HepG2 (cell line): ENCODE results near the gene RNASE4. TPM values are rescaled to one million over a fixed set of nuclear protein-coding genes. Genes with fewer than 3 reads are reported as not detected.

Experiments
- AHR ChIP-seq: IDR thresholded peaks from 2 replicates; pipeline ENCODE4 v1.6.1; 2018; ENCODE audit warnings: missing genetic modification reagents, missing compliant biosample characterization
- ARNT2 ChIP-seq: sonication (generic); formaldehyde crosslinking; IDR thresholded peaks from 2 replicates; pipeline ENCODE4 v1.8.0; 2022; ENCODE audit warnings: mild to moderate bottlenecking, low read depth, missing genetic modification reagents, moderate library complexity
- BATF2 ChIP-seq: sonication (generic); formaldehyde crosslinking; IDR thresholded peaks from 2 replicates; pipeline ENCODE4 v1.8.0; 2022; ENCODE audit warnings: mild to moderate bottlenecking, missing genetic modification reagents, moderate library complexity
- BRD4 ChIP-seq: sonication (generic); formaldehyde crosslinking; IDR thresholded peaks from 2 replicates; pipeline ENCODE4 v1.4.0; 2020; ENCODE audit warnings: missing genetic modification reagents
- CBX5 ChIP-seq: sonication (generic); formaldehyde crosslinking; IDR thresholded peaks from 2 replicates; pipeline ENCODE4 v1.4.0; 2020; ENCODE audit warnings: missing genetic modification reagents, borderline replicate concordance
- EZH2 ChIP-seq: conservative IDR thresholded peaks from 2 replicates; pipeline ENCODE4 v1.6.1; 2012; ENCODE audit warnings: mild to moderate bottlenecking, low read depth, low read length, moderate library complexity
- GATAD2A ChIP-seq: IDR thresholded peaks from 2 replicates; pipeline ENCODE4 v1.6.1; 2016
- HNF4A ChIP-seq: sonication (generic); formaldehyde crosslinking; IDR thresholded peaks from 2 replicates; pipeline ENCODE4 v1.4.0; 2020; ENCODE audit warnings: missing genetic modification reagents
- HOXD1 ChIP-seq: sonication (generic); formaldehyde crosslinking; IDR thresholded peaks from 2 replicates; pipeline ENCODE4 v1.5.0; 2020; ENCODE audit warnings: missing genetic modification reagents
- IRF9 ChIP-seq: sonication (generic); formaldehyde crosslinking; IDR thresholded peaks from 2 replicates; pipeline ENCODE4 v1.8.0; 2022; ENCODE audit warnings: missing genetic modification reagents, mild to moderate bottlenecking, borderline replicate concordance
- NR2F1 ChIP-seq, 2 experiments: fragments of 450-650 bp in 1 of 2; formaldehyde crosslinking in 1 of 2; IDR thresholded peaks; 2 replicates each; pipeline versions ENCODE4 v1.5.0 to v1.6.1; 2016 to 2020; ENCODE audit warnings: mild to moderate bottlenecking in 1 of 2, missing compliant biosample characterization in 1 of 2, missing genetic modification reagents in 1 of 2, moderate library complexity in 1 of 2
- TGIF2 ChIP-seq: IDR thresholded peaks from 2 replicates; pipeline ENCODE4 v1.6.1; 2016; ENCODE audit warnings: control low read depth, missing compliant biosample characterization
- ZBTB1 ChIP-seq: sonication (generic); formaldehyde crosslinking; IDR thresholded peaks from 2 replicates; pipeline ENCODE4 v1.4.0; 2020; ENCODE audit warnings: missing genetic modification reagents, borderline replicate concordance
- ZFAT ChIP-seq: sonication (generic); formaldehyde crosslinking; conservative IDR thresholded peaks from 2 replicates; pipeline ENCODE4 v1.8.1; 2023; ENCODE audit warnings: missing genetic modification reagents, inconsistent platforms
- ZNF235 ChIP-seq: sonication (generic); formaldehyde crosslinking; IDR thresholded peaks from 2 replicates; pipeline ENCODE4 v1.8.1; 2023; ENCODE audit warnings: mild to moderate bottlenecking, missing genetic modification reagents, borderline replicate concordance
- polyA plus RNA-seq, 8 experiments: library from polyadenylated mRNA; depleted of rRNA in 3 of 8; stranded (reverse) in 7 of 8; unstranded in 1 of 8; fragments of >200 nt; fragmentation: Illumina TruSeq in 4 of 8; extraction: Trizol in 4 of 8; gene quantifications; 2 replicates each; pipeline versions ENCODE4 v1.2.1 to v1.2.3, GENCODE V29; 2011 to 2016; ENCODE audit warnings: low read depth in 4 of 8, missing spikeins in 1 of 8, mixed read lengths in 1 of 8; ENCODE audit not compliant: insufficient read depth in 1 of 8
- total RNA-seq, 5 experiments: library from RNA; depleted of rRNA; stranded (reverse); fragments of >200 nt; fragmentation: Illumina TruSeq; extraction: Trizol; gene quantifications; 2 replicates each; pipeline ENCODE4 v1.2.3, GENCODE V29; 2016; ENCODE audit warnings: low read depth in 1 of 5
- TF ChIP-seq, protein P1 (sequence below), 2 experiments: sonication (generic) in 1 of 2; formaldehyde crosslinking in 1 of 2; IDR thresholded peaks; 2 replicates each; pipeline versions ENCODE4 v1.6.1 to v1.9.0; 2014 to 2022; ENCODE audit warnings: antibody characterized with exemption in 1 of 2, borderline replicate concordance in 1 of 2, inconsistent platforms in 1 of 2, low read depth in 1 of 2, missing genetic modification reagents in 1 of 2
- TF ChIP-seq, protein P2 (sequence below): sonication (generic); formaldehyde crosslinking; IDR thresholded peaks from 2 replicates; pipeline ENCODE4 v1.5.1; 2020; ENCODE audit warnings: missing genetic modification reagents, mild to moderate bottlenecking, borderline replicate concordance
- TF ChIP-seq, protein P3 (sequence below): sonication (generic); formaldehyde crosslinking; IDR thresholded peaks from 2 replicates; pipeline ENCODE4 v1.4.0; 2020; ENCODE audit warnings: mild to moderate bottlenecking, low read depth, missing genetic modification reagents

RNASE4 gene
- total and polyA plus RNA-seq, 2 of the 13 experiments (the other 11 are each of a cell fraction or from before 2014, with no cell fraction given): 109 to 983 TPM

DNA sequence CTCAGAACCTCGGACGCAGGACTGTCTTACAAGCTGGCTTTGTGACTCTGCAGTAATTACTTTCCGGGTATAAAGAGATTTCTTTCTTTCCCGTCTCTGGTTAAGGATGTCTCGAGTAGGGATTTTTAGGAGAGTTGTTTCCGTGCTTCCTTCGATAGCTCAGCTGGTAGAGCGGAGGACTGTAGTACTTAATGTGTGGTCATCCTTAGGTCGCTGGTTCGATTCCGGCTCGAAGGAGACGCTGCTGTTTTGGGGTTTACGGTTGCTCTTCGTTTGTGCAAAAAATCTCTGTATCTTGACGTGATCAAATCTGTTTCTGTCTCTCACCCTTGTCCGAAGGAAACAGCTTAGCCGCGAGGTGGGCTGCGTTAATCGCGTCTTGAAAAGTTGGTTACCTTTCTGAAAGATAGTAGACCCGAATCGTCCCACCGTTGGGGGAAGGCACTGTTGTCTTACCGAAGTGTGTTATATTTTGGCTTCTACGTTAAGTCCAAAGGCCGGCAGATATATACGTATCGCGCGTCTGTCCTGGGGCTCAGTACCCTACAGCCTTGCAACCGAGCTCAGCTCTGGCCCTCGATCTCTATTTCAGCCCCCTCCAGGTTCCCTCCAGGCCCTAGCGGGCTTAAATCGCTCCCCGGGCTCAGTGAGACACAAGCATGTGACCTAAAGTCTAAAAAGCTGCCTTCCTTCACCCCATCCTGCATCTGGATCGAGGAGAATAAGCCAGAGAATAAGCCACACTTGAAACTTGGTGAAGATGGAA lies 1.1 kb upstream of the RNASE4 start (continued):
- TF ChIP-seq HNF4A (CRISPR knock-in tag): peak; percentile 30; the same call in 1 of the 2 replicates
- TF ChIP-seq ZFAT (CRISPR knock-in tag): no peak
- TF ChIP-seq ZNF235: peak; percentile 47
- peak; percentile 55 for TF ChIP-seq GATAD2A
- TF ChIP-seq HOXD1: peak; percentile 14; the same call in 1 of the 2 replicates
- TF ChIP-seq TGIF2 (CRISPR knock-in tag): peak; percentile 11; the same call in 1 of the 2 replicates
- TF ChIP-seq, protein P1, sequence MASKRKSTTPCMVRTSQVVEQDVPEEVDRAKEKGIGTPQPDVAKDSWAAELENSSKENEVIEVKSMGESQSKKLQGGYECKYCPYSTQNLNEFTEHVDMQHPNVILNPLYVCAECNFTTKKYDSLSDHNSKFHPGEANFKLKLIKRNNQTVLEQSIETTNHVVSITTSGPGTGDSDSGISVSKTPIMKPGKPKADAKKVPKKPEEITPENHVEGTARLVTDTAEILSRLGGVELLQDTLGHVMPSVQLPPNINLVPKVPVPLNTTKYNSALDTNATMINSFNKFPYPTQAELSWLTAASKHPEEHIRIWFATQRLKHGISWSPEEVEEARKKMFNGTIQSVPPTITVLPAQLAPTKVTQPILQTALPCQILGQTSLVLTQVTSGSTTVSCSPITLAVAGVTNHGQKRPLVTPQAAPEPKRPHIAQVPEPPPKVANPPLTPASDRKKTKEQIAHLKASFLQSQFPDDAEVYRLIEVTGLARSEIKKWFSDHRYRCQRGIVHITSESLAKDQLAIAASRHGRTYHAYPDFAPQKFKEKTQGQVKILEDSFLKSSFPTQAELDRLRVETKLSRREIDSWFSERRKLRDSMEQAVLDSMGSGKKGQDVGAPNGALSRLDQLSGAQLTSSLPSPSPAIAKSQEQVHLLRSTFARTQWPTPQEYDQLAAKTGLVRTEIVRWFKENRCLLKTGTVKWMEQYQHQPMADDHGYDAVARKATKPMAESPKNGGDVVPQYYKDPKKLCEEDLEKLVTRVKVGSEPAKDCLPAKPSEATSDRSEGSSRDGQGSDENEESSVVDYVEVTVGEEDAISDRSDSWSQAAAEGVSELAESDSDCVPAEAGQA (IDR thresholded peaks at IDR 0.05; ENCODE audit: low read depth): no peak
- TF ChIP-seq, protein P1 (CRISPR knock-in tag; IDR thresholded peaks at IDR 0.05; ENCODE audit: borderline replicate concordance): no peak
- TF ChIP-seq, protein P2, sequence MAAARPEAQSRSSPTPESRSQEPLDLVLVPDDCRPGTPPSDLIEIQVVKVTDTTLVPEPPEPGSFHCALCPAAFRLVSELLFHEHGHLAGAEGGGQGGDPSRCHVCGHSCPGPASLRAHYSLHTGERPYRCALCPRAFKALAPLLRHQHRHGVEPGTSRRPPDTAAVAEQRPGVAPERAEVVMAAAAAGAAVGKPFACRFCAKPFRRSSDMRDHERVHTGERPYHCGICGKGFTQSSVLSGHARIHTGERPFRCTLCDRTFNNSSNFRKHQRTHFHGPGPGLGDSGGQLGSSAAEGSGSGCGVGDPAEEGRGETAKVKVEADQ (CRISPR knock-in tag): no peak; the same call in 1 of the 2 replicates
- no peak for TF ChIP-seq IRF9 (CRISPR knock-in tag)
- TF ChIP-seq EZH2: no peak
- TF ChIP-seq CBX5: peak; percentile 49; the same call in 1 of the 2 replicates
- peak; percentile 54; the same call in 1 of the 2 replicates for TF ChIP-seq ARNT2 (CRISPR knock-in tag)
- TF ChIP-seq BATF2 (CRISPR knock-in tag): 0 out of 2 replicates have a peak, but pooled peaks have one; percentile 1
- peak; percentile 38; the same call in 1 of the 2 replicates for TF ChIP-seq AHR (CRISPR knock-in tag)
- TF ChIP-seq BRD4 (CRISPR knock-in tag): 0 out of 2 replicates have a peak, but pooled peaks have one; percentile 16
- TF ChIP-seq, protein P3, sequence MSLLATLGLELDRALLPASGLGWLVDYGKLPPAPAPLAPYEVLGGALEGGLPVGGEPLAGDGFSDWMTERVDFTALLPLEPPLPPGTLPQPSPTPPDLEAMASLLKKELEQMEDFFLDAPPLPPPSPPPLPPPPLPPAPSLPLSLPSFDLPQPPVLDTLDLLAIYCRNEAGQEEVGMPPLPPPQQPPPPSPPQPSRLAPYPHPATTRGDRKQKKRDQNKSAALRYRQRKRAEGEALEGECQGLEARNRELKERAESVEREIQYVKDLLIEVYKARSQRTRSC (CRISPR knock-in tag): 0 out of 2 replicates have a peak, but pooled peaks have one; percentile 23
- no peak for TF ChIP-seq NR2F1 (CRISPR knock-in tag; IDR thresholded peaks at IDR 0.05)
- TF ChIP-seq ZBTB1 (CRISPR knock-in tag): no peak
